Stimulated activated CD4-positive, alpha-beta T cell treated with anti-CD3 and anti-CD28 coated beads, Interleukin-12 subunit alpha, Interleukin-12 subunit beta, amount 100 ng/mL, for 48 hours (primary cell): ENCODE data around the gene MS4A10.
"Not testable (repeated sequence)": the region's sequence is repeated elsewhere in the genome, so short reads cannot be mapped to it uniquely, and the experiment has no call there.

ENCODE experiments used
- DNase-seq, 3 donors: peaks; one replicate each; pipeline ENCODE4 v3.0.0-alpha.2; 2020; ENCODE audit warnings: low read depth in 2 of 3, low spot score in 1 of 3

Gene MS4A10

GRCh38 chr11:60823745-60824306 lies 38.7 kb downstream of the MS4A10 start:
- not testable (repeated sequence) for DNase-seq

GRCh38 chr11:60825118-60825517 lies 40.0 kb downstream of the MS4A10 start:
- no peak for DNase-seq

- DNase-seq = no peak
These were observed 40.7 kb downstream of the MS4A10 start for GRCh38 chr11:60825790-60826189.

- DNase-seq = no peak
These were observed 45.5 kb downstream of the MS4A10 start for GRCh38 chr11:60830478-60831142.

- DNase-seq = peak; percentile 60 to 74 (median 73)
These were observed 46.0 kb downstream of the MS4A10 start for GRCh38 chr11:60831143-60831500.

- no peak for DNase-seq
These were observed 46.5 kb downstream of the MS4A10 start for GRCh38 chr11:60831501-60832079.

- DNase-seq = no peak
These were observed 49.8 kb downstream of the MS4A10 start for GRCh38 chr11:60834742-60835533.

- DNase-seq = no peak
These were observed 50.4 kb downstream of the MS4A10 start for GRCh38 chr11:60835534-60835846.

- DNase-seq = no peak
These were observed 51.9 kb downstream of the MS4A10 start for GRCh38 chr11:60836866-60837515.

- no peak for DNase-seq
These were observed 53.0 kb downstream of the MS4A10 start for GRCh38 chr11:60838132-60838531.

GRCh38 chr11:60840470-60841430 lies 55.6 kb downstream of the MS4A10 start:
- DNase-seq = no peak

GRCh38 chr11:60841797-60842667 lies 56.9 kb downstream of the MS4A10 start, which contains the start of gene CCDC86:
TSS of gene CCDC86 (plus strand) at chr11:60842113. CDS start at chr11:60842125, 12 bp downstream.
- peak; percentile 95 to 99 (median 97) for DNase-seq

- DNase-seq = no peak
These were observed 57.8 kb downstream of the MS4A10 start for GRCh38 chr11:60842668-60843600.

- DNase-seq = no peak
These were observed 59.1 kb downstream of the MS4A10 start for GRCh38 chr11:60844045-60844869.

GRCh38 chr11:60844870-60845221 lies 59.7 kb downstream of the MS4A10 start:
- DNase-seq = no peak

GRCh38 chr11:60845338-60845737 lies 60.2 kb downstream of the MS4A10 start:
- DNase-seq = no peak

GRCh38 chr11:60847281-60847680 lies 62.1 kb downstream of the MS4A10 start:
- DNase-seq = no peak

GRCh38 chr11:60847896-60848295 lies 62.8 kb downstream of the MS4A10 start:
- DNase-seq = no peak
